ENCODE measurements around the gene RAB19.

DNA sequence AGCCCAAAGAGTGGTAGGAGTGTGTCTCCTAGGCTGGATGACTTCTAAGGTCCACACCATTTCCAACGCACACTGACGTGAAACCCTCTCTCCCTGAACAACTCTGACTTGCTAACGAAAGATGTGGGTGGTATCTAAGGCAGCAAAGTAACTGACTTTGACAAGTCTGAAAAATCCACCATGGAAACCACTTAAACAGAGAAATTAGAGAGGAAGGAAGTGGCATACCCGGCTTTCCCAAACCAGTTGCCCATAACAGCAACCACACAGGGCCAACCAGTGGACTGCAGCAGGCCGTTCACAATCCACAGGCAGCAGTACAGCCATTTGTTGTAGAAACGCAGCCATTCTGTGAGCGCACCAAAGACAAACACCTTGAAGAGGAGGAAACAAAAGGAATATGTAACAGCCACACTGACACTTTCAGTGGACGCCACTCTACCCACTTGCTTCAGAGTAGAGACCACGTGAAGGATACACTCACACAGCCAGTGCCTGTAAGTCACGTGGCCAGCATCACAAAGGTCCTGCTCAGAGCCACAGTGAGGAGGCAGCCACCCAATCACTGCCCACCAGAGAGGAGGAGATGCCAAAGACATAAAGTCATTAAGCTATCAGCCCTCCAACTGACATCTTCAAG lies 45.3 kb upstream of the RAB19 start:
- TF ChIP-seq, protein P1, sequence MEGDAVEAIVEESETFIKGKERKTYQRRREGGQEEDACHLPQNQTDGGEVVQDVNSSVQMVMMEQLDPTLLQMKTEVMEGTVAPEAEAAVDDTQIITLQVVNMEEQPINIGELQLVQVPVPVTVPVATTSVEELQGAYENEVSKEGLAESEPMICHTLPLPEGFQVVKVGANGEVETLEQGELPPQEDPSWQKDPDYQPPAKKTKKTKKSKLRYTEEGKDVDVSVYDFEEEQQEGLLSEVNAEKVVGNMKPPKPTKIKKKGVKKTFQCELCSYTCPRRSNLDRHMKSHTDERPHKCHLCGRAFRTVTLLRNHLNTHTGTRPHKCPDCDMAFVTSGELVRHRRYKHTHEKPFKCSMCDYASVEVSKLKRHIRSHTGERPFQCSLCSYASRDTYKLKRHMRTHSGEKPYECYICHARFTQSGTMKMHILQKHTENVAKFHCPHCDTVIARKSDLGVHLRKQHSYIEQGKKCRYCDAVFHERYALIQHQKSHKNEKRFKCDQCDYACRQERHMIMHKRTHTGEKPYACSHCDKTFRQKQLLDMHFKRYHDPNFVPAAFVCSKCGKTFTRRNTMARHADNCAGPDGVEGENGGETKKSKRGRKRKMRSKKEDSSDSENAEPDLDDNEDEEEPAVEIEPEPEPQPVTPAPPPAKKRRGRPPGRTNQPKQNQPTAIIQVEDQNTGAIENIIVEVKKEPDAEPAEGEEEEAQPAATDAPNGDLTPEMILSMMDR (IDR thresholded peaks at IDR 0.05) = no peak
- TF ChIP-seq POLR2A (IDR thresholded peaks at IDR 0.05) (no peak), EP300 (IDR thresholded peaks at IDR 0.05) (no peak)
